PC-3 (cell line): ENCODE data around the gene SLC9B1.
"Not testable (repeated sequence)": the region's sequence is repeated elsewhere in the genome, so short reads cannot be mapped to it uniquely, and the experiment has no call there.

ENCODE experiments used
- CTCF ChIP-seq: fragments of 300-600 bp; sonication (generic); conservative IDR thresholded peaks from 2 replicates; pipeline ENCODE4 v1.5.1; 2017; ENCODE audit warnings: antibody characterized with exemption, low read depth, mild to moderate bottlenecking, low read length
- EZH2 ChIP-seq: fragments of 300-600 bp; sonication (generic); IDR thresholded peaks from one replicate; pipeline ENCODE4 v1.6.1; 2017; ENCODE audit warnings: antibody characterized with exemption, mild to moderate bottlenecking, low read length; ENCODE audit not compliant: unreplicated experiment

- TF ChIP-seq CTCF, EZH2: not testable (repeated sequence)
Observed at GRCh38 chr4:102865327-102865726, 154.2 kb downstream of the SLC9B1 start.
